ENCODE measurements around the gene LARP1B.

GRCh38 chr4:128060699-128061565 is at the start of gene LARP1B:
- TF ChIP-seq POLR2A (IDR thresholded peaks at IDR 0.05; ENCODE audit: borderline replicate concordance, extremely low read depth, insufficient read depth, insufficient read length) (peak; percentile 83), CTCF (IDR thresholded peaks at IDR 0.05 in 2 of 3, conservative IDR thresholded peaks at IDR 0.05 in 1 of 3; ENCODE audit: borderline replicate concordance in 1 of 3, insufficient read depth in 1 of 3, low read depth in 2 of 3, low read length in 2 of 3) (no peak), POLR2AphosphoS5 (IDR thresholded peaks at IDR 0.05; ENCODE audit: low read depth, low read length) (peak; percentile 96), RAD21 (IDR thresholded peaks at IDR 0.05; ENCODE audit: low read depth) (no peak), EZH2phosphoT487 (IDR thresholded peaks at IDR 0.05; ENCODE audit: borderline replicate concordance) (no peak), REST (IDR thresholded peaks at IDR 0.05; ENCODE audit: low read depth) (no peak), ZNF274 (IDR thresholded peaks at IDR 0.05; ENCODE audit: low read depth, low read length) (no peak), EZH2 (IDR thresholded peaks at IDR 0.05) (no peak), MAX (IDR thresholded peaks at IDR 0.05) (peak; percentile 83), EGR1 (IDR thresholded peaks at IDR 0.05; ENCODE audit: low read depth) (peak; percentile 45), CEBPB (IDR thresholded peaks at IDR 0.05; ENCODE audit: low read depth) (no peak), CBX3 (IDR thresholded peaks at IDR 0.05; ENCODE audit: low read depth) (peak; percentile 63), TCF7L2 (IDR thresholded peaks at IDR 0.05; ENCODE audit: borderline replicate concordance, extremely low read depth, insufficient read depth, insufficient read length) (no peak)
